PC-9 (cell line): Measurements from ENCODE around the gene P4HA2. TPM values are rescaled to one million over a fixed set of nuclear protein-coding genes. Genes with fewer than 3 reads are reported as not detected.

ENCODE experiments used
- BruUV-seq: library from RNA; stranded (reverse); fragments of 400-500 nt; replicated peaks from 2 replicates; lab custom pipeline; 2021; lab: Mats Ljungman, UMichigan
- CTCF ChIA-PET: fragments of 300-600 bp; sonication (Branson Sonifier 250); formaldehyde crosslinking; loops from one replicate; lab custom pipeline; 2022; ENCODE audit warnings: antibody characterized with exemption; lab: Charles Lee
- POLR2A ChIA-PET: fragments of 300-600 bp; sonication (Branson Sonifier 250); formaldehyde crosslinking; loops from one replicate; lab custom pipeline; 2022; ENCODE audit warnings: antibody characterized with exemption; ENCODE audit not compliant: unreplicated experiment; lab: Charles Lee
- DNase-seq, 2 experiments: peaks; one replicate each; pipeline versions ENCODE4 v3.0.0 to v3.0.0-alpha.2; 2015 to 2022; ENCODE audit warnings: mixed read lengths in 1 of 2
- H2AFZ ChIP-seq: fragments of 200-600 bp; sonication (generic); 2 replicates; pipeline ENCODE4 v1.8.1; 2017; ENCODE audit warnings: antibody characterized with exemption
- H3F3A ChIP-seq: fragments of 200-600 bp; sonication (generic); 2 replicates; pipeline ENCODE4 v1.8.1; 2017; ENCODE audit warnings: antibody characterized with exemption, mild to moderate bottlenecking, low read depth; ENCODE audit not compliant: insufficient read depth
- H3K27ac ChIP-seq: fragments of 200-600 bp; sonication (generic); 2 replicates; pipeline ENCODE4 v1.6.1; 2016; ENCODE audit warnings: mixed run types
- H3K27me3 ChIP-seq: fragments of 200-600 bp; sonication (generic); 2 replicates; pipeline ENCODE4 v1.6.1; 2016; ENCODE audit warnings: low read depth, mixed run types; ENCODE audit not compliant: insufficient read depth
- H3K36me3 ChIP-seq: fragments of 200-600 bp; sonication (generic); 2 replicates; pipeline ENCODE4 v1.6.1; 2016; ENCODE audit warnings: low read depth, mixed run types
- H3K4me1 ChIP-seq: fragments of 200-600 bp; sonication (generic); replicated peaks from 2 replicates; pipeline ENCODE4 v1.6.1; 2016; ENCODE audit warnings: mixed run types; ENCODE audit not compliant: insufficient read depth
- H3K4me2 ChIP-seq: fragments of 200-600 bp; sonication (generic); 2 replicates; pipeline ENCODE4 v1.6.1; 2017; ENCODE audit warnings: mixed run types
- H3K4me3 ChIP-seq: fragments of 200-600 bp; sonication (generic); 2 replicates; pipeline ENCODE4 v1.6.1; 2016; ENCODE audit warnings: mixed run types
- H3K79me2 ChIP-seq: fragments of 200-600 bp; sonication (generic); 2 replicates; pipeline ENCODE4 v1.6.1; 2017; ENCODE audit warnings: low read depth, mixed run types
- H3K9me2 ChIP-seq: fragments of 200-600 bp; sonication (generic); 2 replicates; pipeline ENCODE4 v1.8.1; 2017; ENCODE audit warnings: mild to moderate bottlenecking; ENCODE audit not compliant: insufficient read depth
- H3K9me3 ChIP-seq: fragments of 200-600 bp; sonication (generic); 2 replicates; pipeline ENCODE4 v1.8.1; 2016; ENCODE audit warnings: low read depth; ENCODE audit not compliant: insufficient read depth
- H4K20me1 ChIP-seq: fragments of 200-600 bp; sonication (generic); 2 replicates; pipeline ENCODE4 v1.8.1; 2017; ENCODE audit not compliant: insufficient read depth
- EZH2 ChIP-seq: fragments of 200-600 bp; sonication (generic); IDR thresholded peaks from 2 replicates; pipeline ENCODE4 v1.8.0; 2017; ENCODE audit warnings: antibody characterized with exemption, low read depth
- intact Hi-C: fragments of 100-400 bp; cut with micrococcal nuclease; formaldehyde crosslinking; loops from one replicate; pipeline ENCODE4 v1.10.0; 2022; ENCODE audit not compliant: unreplicated experiment
- total RNA-seq: library from RNA; stranded (reverse); gene quantifications from 2 replicates; pipeline ENCODE4 v1.2.3, GENCODE V29; 2021
- TF ChIP-seq, protein P1 (sequence below): fragments of 200-600 bp; sonication (generic); conservative IDR thresholded peaks from 2 replicates; pipeline ENCODE4 v1.6.1; 2017; ENCODE audit warnings: mixed run types, antibody characterized with exemption, mild to moderate bottlenecking, moderate library complexity

Gene P4HA2
- total RNA-seq, 1 experiment from 2014 or later = 21.7 TPM

GRCh38 chr5:132274050-132274792, 46.6 kb upstream of the P4HA2 start:
- POLR2A ChIA-PET = interaction anchor here (0.7 kb wide), 1 partner anchor 20 kb away, joined by 14 read pairs; the partner anchor contains the start of gene SLC22A4
- BruUV-seq = no TSS peak

GRCh38 chr5:132273631-132274030, 46.0 kb upstream of the P4HA2 start:
- Histone ChIP-seq H3K9me3 (no peaks in the 10 kb centered on the region), H2AFZ (no peak overlapping the region), H3K4me1 (no peaks in the 10 kb centered on the region), H3F3A (no peaks in the 10 kb centered on the region), H3K27me3 (no peaks in the 10 kb centered on the region), H3K9me2 (no peaks in the 10 kb centered on the region), H3K79me2 (no peaks in the 10 kb centered on the region), H3K36me3 (no peaks in the 10 kb centered on the region), H3K4me3 (no peak overlapping the region), H3K27ac (no peak overlapping the region), H4K20me1 (no peaks in the 10 kb centered on the region), H3K4me2 (no peak overlapping the region)
- POLR2A ChIA-PET = interaction anchor here (0.7 kb wide), 1 partner anchor 21 kb away, joined by 14 read pairs; the partner anchor contains the start of gene SLC22A4
- DNase-seq = no peak
- intact Hi-C loops = no loop called here
- TF ChIP-seq EZH2 = no peak
- TF ChIP-seq, protein P1, sequence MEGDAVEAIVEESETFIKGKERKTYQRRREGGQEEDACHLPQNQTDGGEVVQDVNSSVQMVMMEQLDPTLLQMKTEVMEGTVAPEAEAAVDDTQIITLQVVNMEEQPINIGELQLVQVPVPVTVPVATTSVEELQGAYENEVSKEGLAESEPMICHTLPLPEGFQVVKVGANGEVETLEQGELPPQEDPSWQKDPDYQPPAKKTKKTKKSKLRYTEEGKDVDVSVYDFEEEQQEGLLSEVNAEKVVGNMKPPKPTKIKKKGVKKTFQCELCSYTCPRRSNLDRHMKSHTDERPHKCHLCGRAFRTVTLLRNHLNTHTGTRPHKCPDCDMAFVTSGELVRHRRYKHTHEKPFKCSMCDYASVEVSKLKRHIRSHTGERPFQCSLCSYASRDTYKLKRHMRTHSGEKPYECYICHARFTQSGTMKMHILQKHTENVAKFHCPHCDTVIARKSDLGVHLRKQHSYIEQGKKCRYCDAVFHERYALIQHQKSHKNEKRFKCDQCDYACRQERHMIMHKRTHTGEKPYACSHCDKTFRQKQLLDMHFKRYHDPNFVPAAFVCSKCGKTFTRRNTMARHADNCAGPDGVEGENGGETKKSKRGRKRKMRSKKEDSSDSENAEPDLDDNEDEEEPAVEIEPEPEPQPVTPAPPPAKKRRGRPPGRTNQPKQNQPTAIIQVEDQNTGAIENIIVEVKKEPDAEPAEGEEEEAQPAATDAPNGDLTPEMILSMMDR = no peak
- CTCF ChIA-PET = no interaction called here
- no TSS peak for BruUV-seq

More at GRCh38 chr5:132274050-132274792, 46.6 kb upstream of the P4HA2 start:
- intact Hi-C loops = no loop called here
- TF ChIP-seq, protein P1 = no peak
- no peak for TF ChIP-seq EZH2
- no peaks in the 10 kb centered on the region for H3K9me2 ChIP-seq
- H3K27ac ChIP-seq = no peak overlapping the region
- H3K9me3 ChIP-seq = no peaks in the 10 kb centered on the region
- H4K20me1 ChIP-seq = no peaks in the 10 kb centered on the region
- no peak overlapping the region for H2AFZ ChIP-seq
- H3K79me2 ChIP-seq = no peaks in the 10 kb centered on the region
- H3K4me2 ChIP-seq = no peak overlapping the region
- no peaks in the 10 kb centered on the region for H3F3A ChIP-seq
- H3K36me3 ChIP-seq = no peaks in the 10 kb centered on the region
- no peak overlapping the region for H3K4me3 ChIP-seq
- DNase-seq = no peak
- no peaks in the 10 kb centered on the region for H3K4me1 ChIP-seq
- no peaks in the 10 kb centered on the region for H3K27me3 ChIP-seq
- CTCF ChIA-PET = no interaction called here

DNA sequence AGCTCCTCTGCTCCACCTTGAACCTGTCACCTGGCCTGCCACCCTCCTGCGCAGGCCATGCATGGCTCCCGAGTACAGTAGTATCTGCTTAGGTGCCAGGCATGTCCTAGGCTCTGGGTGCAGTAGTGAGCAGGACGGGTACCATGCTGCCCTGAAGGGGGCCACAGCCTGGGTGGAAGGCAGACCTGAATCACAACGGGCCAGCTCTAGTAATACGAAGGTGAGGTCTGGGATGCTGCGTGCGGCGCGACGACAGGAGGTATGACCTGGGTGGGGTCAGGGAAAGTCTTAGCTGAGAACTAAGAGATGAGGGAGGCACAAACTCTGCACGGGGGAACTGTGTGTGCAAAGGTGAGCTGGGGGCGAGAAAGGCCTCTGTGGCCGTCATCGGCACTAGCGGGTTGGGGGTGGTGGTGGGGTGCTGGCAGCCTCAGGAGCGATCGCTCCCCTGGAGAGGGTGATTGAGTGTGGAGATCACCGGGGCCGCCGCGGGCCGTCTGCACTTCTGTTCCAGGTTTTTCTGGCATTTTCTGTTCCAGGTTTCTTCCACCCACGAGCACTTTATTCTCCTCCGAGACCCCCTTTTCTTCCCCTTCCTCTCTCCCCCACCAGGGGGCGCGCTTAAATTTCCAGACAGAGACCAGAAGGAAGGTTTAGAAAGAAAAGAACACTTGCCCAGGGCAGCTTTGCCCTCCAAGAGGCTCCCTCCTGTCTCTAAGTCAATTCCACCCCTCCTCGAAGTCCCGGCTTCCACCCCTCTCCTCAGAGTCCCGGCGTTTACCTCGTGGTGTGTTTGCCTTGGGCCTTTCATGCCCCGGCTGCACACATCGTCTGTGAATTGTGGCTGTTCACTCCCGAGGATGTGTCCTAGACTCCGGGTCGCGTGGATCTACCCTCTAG, 44.9 kb upstream of the P4HA2 start:
- Histone ChIP-seq H3K36me3 (no peaks in the 10 kb centered on the region), H3K4me3 (no peak overlapping the region), H3K79me2 (no peaks in the 10 kb centered on the region), H3K4me2 (no peak overlapping the region), H3K27me3 (no peaks in the 10 kb centered on the region), H3K9me2 (no peaks in the 10 kb centered on the region), H3K27ac (no peak overlapping the region), H3K4me1 (no peaks in the 10 kb centered on the region), H3F3A (no peaks in the 10 kb centered on the region), H2AFZ (no peak overlapping the region), H3K9me3 (no peaks in the 10 kb centered on the region), H4K20me1 (no peaks in the 10 kb centered on the region)
- ChIA-PET CTCF (interaction anchor here (0.6 kb wide), 3 partner anchors 97 to 467 kb away, joined by 3 to 4 read pairs (median 4); partner anchors contain the start of gene SLC22A5), POLR2A (no interaction called here)
- no TSS peak for BruUV-seq
- TF ChIP-seq, protein P1 = peak; percentile 87
- no peak for TF ChIP-seq EZH2
- peak in 1 of 2 experiments; percentile 64 for DNase-seq
- intact Hi-C loops = no loop called here
